Transverse colon (tissue), 4 donors: Measurements from ENCODE around the gene CAPN1. TPM values are rescaled to one million over a fixed set of nuclear protein-coding genes. Genes with fewer than 3 reads are reported as not detected.
A peak's percentile ranks its signal among the peaks of the same experiment; 100 is the strongest.
"Not testable (repeated sequence)": the region's sequence is repeated elsewhere in the genome, so short reads cannot be mapped to it uniquely, and the experiment has no call there.

ENCODE experiments used
- DNase-seq: peaks from one replicate; pipeline ENCODE4 v3.0.0-alpha.2; 2019
- H3K27ac ChIP-seq, 4 donors: fragments of 200-600 bp; sonication (generic); 2 replicates each; pipeline ENCODE4 v1.5.1; 2016 to 2018; ENCODE audit warnings: inconsistent platforms in 4 of 4
- H3K27me3 ChIP-seq: fragments of 200-600 bp; sonication (generic); 2 replicates; pipeline ENCODE4 v1.5.1; 2017; ENCODE audit warnings: inconsistent platforms
- H3K36me3 ChIP-seq, 4 donors: fragments of 200-600 bp; sonication (generic); 2 replicates each; pipeline ENCODE4 v1.5.1; 2017 to 2019; ENCODE audit warnings: inconsistent platforms in 4 of 4
- H3K4me1 ChIP-seq, 4 donors: fragments of 200-600 bp; sonication (generic); 2 replicates each; pipeline ENCODE4 v1.5.1; 2017 to 2020; ENCODE audit warnings: inconsistent platforms in 4 of 4
- H3K4me3 ChIP-seq, 4 donors: fragments of 200-600 bp; sonication (generic); 1 replicate in 1 of 4; 2 replicates in 3 of 4; pipeline versions ENCODE4 v1.5.1 to v1.6.1; 2017 to 2019; ENCODE audit warnings: inconsistent platforms in 4 of 4
- H3K9me3 ChIP-seq, 2 donors: fragments of 200-600 bp; sonication (generic); 2 replicates each; pipeline ENCODE4 v1.5.1; 2017 to 2019; ENCODE audit warnings: inconsistent platforms in 2 of 2
- CTCF ChIP-seq, 5 experiments: fragments of 200-600 bp in 3 of 5; fragments of 450-650 bp in 2 of 5; sonication (generic) in 3 of 5; IDR thresholded peaks; 1 replicate in 2 of 5; 2 replicates in 3 of 5; pipeline ENCODE4 v1.5.1; 2016 to 2017; ENCODE audit warnings: antibody characterized with exemption in 5 of 5, inconsistent platforms in 3 of 5, mild to moderate bottlenecking in 2 of 5, moderate library complexity in 1 of 5
- EP300 ChIP-seq: sonication (generic); formaldehyde crosslinking; IDR thresholded peaks from one replicate; pipeline ENCODE4 v1.6.1; 2017; ENCODE audit warnings: antibody characterized with exemption, low read depth
- POLR2A ChIP-seq: fragments of 450-650 bp; IDR thresholded peaks from one replicate; pipeline ENCODE4 v1.6.1; 2016; ENCODE audit warnings: antibody characterized with exemption, mild to moderate bottlenecking, moderate library complexity
- POLR2AphosphoS5 ChIP-seq, 3 donors: sonication (generic); formaldehyde crosslinking; IDR thresholded peaks; one replicate each; pipeline ENCODE4 v1.6.1; 2016; ENCODE audit warnings: antibody characterized with exemption in 3 of 3
- WGBS, 2 donors: methylation state at CpG; one replicate each; pipeline ENCODE4 v1.1.5; 2018; ENCODE audit warnings: low coverage in 1 of 2; 5-methylcytosine and 5-hydroxymethylcytosine counted together
- in situ Hi-C, 4 donors: fragments of 200-750 bp; cut with MboI; loops; one replicate each; pipeline versions ENCODE4 v1.15.0 to v1.15.1; 2017; ENCODE audit warnings: low sequenced_read_pairs in 3 of 4, low pct_ligation_motif_present in 1 of 4, low pct_unique_long_range_greater_than_20kb in 1 of 4
- intact Hi-C: fragments of 100-400 bp; cut with DNase I; formaldehyde crosslinking; loops from one replicate; pipeline ENCODE4 v1.15.1; 2023; ENCODE audit warnings: low total_unique reads
- total RNA-seq, 4 donors: library from RNA; depleted of rRNA; stranded (reverse); fragments of >200 nt; gene quantifications; one replicate each; pipeline ENCODE4 v1.1.0, GENCODE V29; 2016

CAPN1 gene
- total RNA-seq, 4 donors from 2014 or later = 211 to 1,179 (median 376) TPM

GRCh38 chr11:65225279-65226102, 43.8 kb downstream of the CAPN1 start:
- Histone ChIP-seq H3K4me3 (peak overlapping the region in 3 of 4 donors; percentile 24 to 46 (median 36)), H3K27me3 (no peaks in the 10 kb centered on the region), H3K9me3 (no peaks in the 10 kb centered on the region), H3K27ac (peak overlapping the region; percentile 28 to 55 (median 34)), H3K4me1 (peaks cover 0 to 19% (median 7%) of the 10 kb centered on the region in 4 donors), H3K36me3 (no peaks in the 10 kb centered on the region)
- no peak for TF ChIP-seq POLR2AphosphoS5 (IDR thresholded peaks at IDR 0.05)
- TF ChIP-seq CTCF (IDR thresholded peaks at IDR 0.05) = peak; percentile 31 to 44 (median 38)
- peak; percentile 69 for DNase-seq
- 10% methylated on average over 42 of the region's 42 CpGs; no CpG with 5 or more reads in 1 of the 2 donors for WGBS, 2 donors
- in situ Hi-C loops = no loop called here
- intact Hi-C loops = no loop called here

GRCh38 chr11:65226103-65226442, 44.3 kb downstream of the CAPN1 start:
- DNase-seq = no peak
- no peaks in the 10 kb centered on the region for H3K36me3 ChIP-seq
- 46% methylated on average over 7 of the region's 7 CpGs; no CpG with 5 or more reads in 1 of the 2 donors for WGBS, 2 donors
- no peaks in the 10 kb centered on the region for H3K9me3 ChIP-seq
- peaks cover 0 to 16% (median 7%) of the 10 kb centered on the region in 4 donors for H3K4me1 ChIP-seq
- H3K27ac ChIP-seq = peak overlapping the region in 1 of 4 donors; percentile 35
- H3K27me3 ChIP-seq = no peaks in the 10 kb centered on the region
- intact Hi-C loops (no loop called here), in situ Hi-C loops (no loop called here)
- peak overlapping the region in 3 of 4 donors; percentile 24 to 46 (median 36) for H3K4me3 ChIP-seq
- no peak for TF ChIP-seq POLR2A
- no peak for TF ChIP-seq EP300
- TF ChIP-seq CTCF (IDR thresholded peaks at IDR 0.05) = no peak
- no peak for TF ChIP-seq POLR2AphosphoS5 (IDR thresholded peaks at IDR 0.05)

GRCh38 chr11:65227879-65228278, 46.2 kb downstream of the CAPN1 start:
- intact Hi-C loops (no loop called here), in situ Hi-C loops (no loop called here)
- Histone ChIP-seq H3K4me3 (no peak overlapping the region), H3K4me1 (peaks cover 0 to 16% (median 7%) of the 10 kb centered on the region in 4 donors), H3K27ac (no peak overlapping the region), H3K36me3 (no peaks in the 10 kb centered on the region), H3K27me3 (no peaks in the 10 kb centered on the region), H3K9me3 (no peaks in the 10 kb centered on the region)
- no peak for TF ChIP-seq POLR2AphosphoS5 (IDR thresholded peaks at IDR 0.05)
- no peak for TF ChIP-seq CTCF (IDR thresholded peaks at IDR 0.05)
- TF ChIP-seq POLR2A = no peak
- TF ChIP-seq EP300 = no peak
- WGBS, 2 donors = 60% methylated on average over 1 to 2 of the region's 2 CpGs
- DNase-seq = no peak

- no peaks in the 10 kb centered on the region for H3K4me1 ChIP-seq
- TF ChIP-seq CTCF (IDR thresholded peaks at IDR 0.05) (no peak), EP300 (no peak), POLR2A (no peak), POLR2AphosphoS5 (IDR thresholded peaks at IDR 0.05) (no peak)
- no peak overlapping the region for H3K27ac ChIP-seq
- 83% methylated on average over 19 of the region's 23 CpGs; no CpG with 5 or more reads in 1 of the 2 donors for WGBS, 2 donors
- DNase-seq = no peak
- intact Hi-C loops (no loop called here), in situ Hi-C loops (no loop called here)
- H3K9me3 ChIP-seq = no peaks in the 10 kb centered on the region
- H3K27me3 ChIP-seq = no peaks in the 10 kb centered on the region
- H3K4me3 ChIP-seq = no peak overlapping the region
- no peaks in the 10 kb centered on the region for H3K36me3 ChIP-seq
Measured at GRCh38 chr11:65236194-65237059, 54.7 kb downstream of the CAPN1 start.

- in situ Hi-C loops = not testable (repeated sequence)
Measured at GRCh38 chr11:65238302-65238701, 56.6 kb downstream of the CAPN1 start.

More at GRCh38 chr11:65238302-65238701, 56.6 kb downstream of the CAPN1 start:
- H3K4me3 ChIP-seq, H3K27me3 ChIP-seq, intact Hi-C loops, H3K9me3 ChIP-seq, H3K36me3 ChIP-seq, H3K27ac ChIP-seq, H3K4me1 ChIP-seq, DNase-seq: not testable (repeated sequence)
- 84% methylated on average over 5 of the region's 6 CpGs; no CpG with 5 or more reads in 1 of the 2 donors for WGBS, 2 donors
